Activated CD4-positive, CD25-positive, alpha-beta regulatory T cell treated with anti-CD3 and anti-CD28 coated beads, Interleukin-2, amount 50 U/mL, for 24 hours (primary cell): ENCODE results near the gene MS4A4A.

Experiments
- ATAC-seq, 2 donors: fragments of 150-1000 bp; cut with Tn5 transposase; one replicate each; pipeline ENCODE4 v1.10.0; 2021; ENCODE audit warnings: mild to moderate bottlenecking in 1 of 2, moderate library complexity in 1 of 2

The MS4A4A gene

GRCh38 chr11:60349990-60350389 lies 69.5 kb downstream of the MS4A4A start:
- no peak for ATAC-seq

- no peak for ATAC-seq
These were observed 77.3 kb downstream of the MS4A4A start for GRCh38 chr11:60357771-60358170.
